Endodermal cell (in vitro differentiated cells): ENCODE data around the gene PPM1M. TPM values are rescaled to one million over a fixed set of nuclear protein-coding genes. Genes with fewer than 3 reads are reported as not detected.

ENCODE experiments used
- DNase-seq: peaks from one replicate; pipeline ENCODE4 v3.0.0-alpha.2; 2017
- H3K27ac ChIP-seq: 2 replicates; pipeline ENCODE4 v1.5.1; 2013; ENCODE audit warnings: mild to moderate bottlenecking, low read depth, low read length, moderate library complexity
- H3K27me3 ChIP-seq: 2 replicates; pipeline ENCODE4 v1.6.1; 2013; ENCODE audit warnings: mild to moderate bottlenecking, low read length, moderate library complexity; ENCODE audit not compliant: insufficient read depth, control insufficient read depth, poor library complexity, severe bottlenecking
- H3K36me3 ChIP-seq: 2 replicates; pipeline ENCODE4 v1.7.0; 2013; ENCODE audit warnings: mild to moderate bottlenecking, low read length, moderate library complexity; ENCODE audit not compliant: control insufficient read depth, insufficient read depth
- H3K4me1 ChIP-seq: one replicate; pipeline ENCODE4 v1.7.0; 2013; ENCODE audit warnings: low read length; ENCODE audit not compliant: control insufficient read depth, insufficient read depth
- H3K4me3 ChIP-seq: 2 replicates; pipeline ENCODE4 v1.5.1; 2013; ENCODE audit warnings: mild to moderate bottlenecking, low read length, moderate library complexity
- H3K9ac ChIP-seq: 2 replicates; pipeline ENCODE4 v1.6.1; 2013; ENCODE audit warnings: mild to moderate bottlenecking, low read length, moderate library complexity; ENCODE audit not compliant: poor library complexity, severe bottlenecking; ENCODE audit errors: extremely low read depth
- H3K9me3 ChIP-seq: 2 replicates; pipeline ENCODE4 v1.6.1; 2013; ENCODE audit warnings: mild to moderate bottlenecking, low read length, moderate library complexity; ENCODE audit not compliant: control insufficient read depth
- H3K27ac Mint-ChIP-seq: 2 replicates; pipeline ENCODE4 v1.8.0; 2020; ENCODE audit warnings: mixed read lengths
- H3K27me3 Mint-ChIP-seq: 2 replicates; pipeline ENCODE4 v1.8.0; 2021; ENCODE audit warnings: mild to moderate bottlenecking, mixed read lengths; ENCODE audit not compliant: insufficient read depth
- H3K36me3 Mint-ChIP-seq: 2 replicates; pipeline ENCODE4 v1.8.0; 2020; ENCODE audit warnings: low read depth, mixed read lengths
- H3K4me1 Mint-ChIP-seq: 2 replicates; pipeline ENCODE4 v1.8.0; 2020; ENCODE audit warnings: mixed read lengths
- H3K4me3 Mint-ChIP-seq: 2 replicates; pipeline ENCODE4 v1.8.0; 2020; ENCODE audit warnings: mild to moderate bottlenecking, moderate library complexity, mixed read lengths
- H3K9me3 Mint-ChIP-seq: 2 replicates; pipeline ENCODE4 v1.8.0; 2020; ENCODE audit warnings: mild to moderate bottlenecking, mixed read lengths
- CTCF ChIP-seq: fragments of 200-600 bp; sonication (generic); conservative IDR thresholded peaks from 2 replicates; pipeline ENCODE4 v1.5.0; 2021; ENCODE audit warnings: antibody characterized with exemption, mild to moderate bottlenecking
- WGBS, 2 experiments: methylation state at CpG; one replicate each; pipeline versions ENCODE4 v1.1.5 to v1.1.7; 2013; ENCODE audit warnings: missing lambda C conversion rate in 2 of 2, mixed read lengths in 1 of 2; ENCODE audit not compliant: insufficient coverage in 1 of 2, insufficient read length in 1 of 2; 5-methylcytosine and 5-hydroxymethylcytosine counted together
- total RNA-seq, 2 donors: library from RNA; stranded (reverse); fragmentation: NEBNext Ultra II Directional in 1 of 2; extraction: Animal tissue kit (Norgen Biotek cat#: 25700) in 1 of 2; gene quantifications; 2 replicates in 1 of 2; 3 replicates in 1 of 2; pipeline ENCODE4 v1.2.1, GENCODE V29; 2021

The PPM1M gene
- total RNA-seq, 2 donors from 2014 or later = 6.7 to 6.8 TPM

- WGBS, 2 experiments = 94 to 96% methylated on average over 22 to 27 of the region's 27 CpGs
- no peak overlapping the region for H3K4me3 ChIP-seq
- DNase-seq = peak; percentile 45
These were observed 24.4 kb upstream of the PPM1M start for GRCh38 chr3:52221141-52221562.

GRCh38 chr3:52221563-52222318 is 23.8 kb upstream of the PPM1M start:
- no peaks in the 10 kb centered on the region for H3K9me3 Mint-ChIP-seq
- H3K4me3 Mint-ChIP-seq = no peak overlapping the region
- WGBS, 2 experiments = 94 to 95% methylated on average over 33 to 34 of the region's 34 CpGs

More at GRCh38 chr3:52221141-52221562, 24.4 kb upstream of the PPM1M start:
- no peak overlapping the region for H3K4me3 Mint-ChIP-seq
- Histone ChIP-seq H3K36me3 (no peaks in the 10 kb centered on the region), H3K27ac (no peak overlapping the region), H3K9ac (no peak overlapping the region), H3K9me3 (no peaks in the 10 kb centered on the region), H3K27me3 (no peaks in the 10 kb centered on the region), H3K4me1 (peaks cover 8% of the 10 kb centered on the region)
- no peaks in the 10 kb centered on the region for H3K36me3 Mint-ChIP-seq
- no peak for TF ChIP-seq CTCF
- no peaks in the 10 kb centered on the region for H3K9me3 Mint-ChIP-seq
- peaks cover 10% of the 10 kb centered on the region for H3K4me1 Mint-ChIP-seq
- H3K27ac Mint-ChIP-seq = no peak overlapping the region
- H3K27me3 Mint-ChIP-seq = no peaks in the 10 kb centered on the region

More at GRCh38 chr3:52221563-52222318, 23.8 kb upstream of the PPM1M start:
- Mint-ChIP-seq H3K27ac (no peak overlapping the region), H3K27me3 (no peaks in the 10 kb centered on the region), H3K36me3 (no peaks in the 10 kb centered on the region), H3K4me1 (peaks cover 10% of the 10 kb centered on the region)
- Histone ChIP-seq H3K27me3 (no peaks in the 10 kb centered on the region), H3K27ac (no peak overlapping the region), H3K9me3 (no peaks in the 10 kb centered on the region), H3K4me1 (peaks cover 8% of the 10 kb centered on the region), H3K9ac (no peak overlapping the region), H3K4me3 (no peak overlapping the region), H3K36me3 (no peaks in the 10 kb centered on the region)
- peak; percentile 46 for DNase-seq
- TF ChIP-seq CTCF = no peak
